ENCODE measurements around the gene DCAF6.

Gene DCAF6

DNA sequence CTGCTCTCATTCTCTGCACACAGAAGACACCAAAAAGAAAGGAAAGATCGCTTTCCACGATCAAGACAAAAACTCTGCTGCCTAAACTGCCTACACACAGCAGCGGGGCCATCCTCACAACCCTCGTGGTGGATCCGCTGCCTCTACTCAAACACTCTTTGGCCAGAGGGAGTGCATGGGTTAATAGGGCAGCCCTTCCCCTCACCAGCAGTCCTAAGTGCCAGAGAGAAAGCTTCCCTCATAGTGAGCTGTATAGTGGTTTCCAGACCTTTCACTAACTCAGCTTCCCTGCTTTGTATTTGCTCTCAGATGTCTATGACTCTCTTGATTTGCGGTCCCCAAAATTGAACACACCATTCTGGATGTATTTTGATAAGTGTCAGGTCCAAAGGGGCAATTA lies 169.4 kb downstream of the DCAF6 start:
- no peak for DNase-seq (ENCODE audit: low spot score)

DNA sequence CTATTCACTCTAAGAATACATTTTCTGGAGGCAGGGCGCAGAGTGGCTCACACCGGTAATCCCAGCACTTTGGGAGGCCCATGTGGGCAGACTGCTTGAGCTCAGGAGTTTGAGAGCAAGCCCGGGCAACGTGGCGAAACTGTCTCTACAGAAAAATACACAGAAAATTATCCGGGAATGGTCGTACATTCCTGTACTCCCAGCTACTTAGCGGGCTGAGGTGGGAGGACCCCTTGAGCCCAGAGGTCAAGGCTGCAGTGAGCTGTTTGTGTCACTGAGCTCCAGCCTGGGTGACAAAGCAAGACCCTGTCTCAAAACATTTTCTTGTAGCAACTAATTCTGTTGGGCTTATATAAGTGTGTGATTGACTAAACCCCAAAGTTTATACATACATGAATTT lies 169.8 kb downstream of the DCAF6 start:
- no peak for DNase-seq (ENCODE audit: low spot score)

DNA sequence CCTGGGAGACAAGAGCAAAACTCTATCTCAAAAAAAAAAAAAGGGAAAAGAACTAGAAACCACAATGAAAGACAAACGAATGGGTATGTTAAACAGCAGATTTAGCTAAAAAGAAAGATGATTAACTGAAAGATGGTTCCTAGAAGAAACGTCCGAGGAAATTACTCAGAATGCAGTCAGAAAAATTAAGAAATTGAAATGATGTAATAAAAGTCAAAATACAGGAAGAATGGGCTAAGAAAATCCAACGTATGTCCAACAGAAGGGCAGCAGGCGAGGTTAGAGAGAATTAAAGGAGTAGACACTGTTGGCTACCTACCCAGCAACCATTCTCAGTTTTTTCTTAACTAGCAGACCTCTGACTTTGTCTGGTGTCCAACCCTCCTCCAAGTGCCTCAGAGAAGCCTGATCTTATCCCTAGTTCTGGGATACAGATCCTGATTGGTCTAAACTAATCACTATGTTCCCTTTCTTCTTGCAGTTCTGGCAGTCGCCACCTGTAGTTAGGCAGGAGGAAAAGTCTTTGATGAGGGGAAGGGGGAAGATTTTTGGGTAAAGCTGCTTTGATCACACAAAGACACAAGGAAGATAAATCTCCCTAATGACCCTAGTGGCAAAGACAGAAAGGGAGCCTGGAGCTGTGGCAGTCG lies 174.5 kb downstream of the DCAF6 start:
- no peak for DNase-seq (ENCODE audit: low spot score)

DNA sequence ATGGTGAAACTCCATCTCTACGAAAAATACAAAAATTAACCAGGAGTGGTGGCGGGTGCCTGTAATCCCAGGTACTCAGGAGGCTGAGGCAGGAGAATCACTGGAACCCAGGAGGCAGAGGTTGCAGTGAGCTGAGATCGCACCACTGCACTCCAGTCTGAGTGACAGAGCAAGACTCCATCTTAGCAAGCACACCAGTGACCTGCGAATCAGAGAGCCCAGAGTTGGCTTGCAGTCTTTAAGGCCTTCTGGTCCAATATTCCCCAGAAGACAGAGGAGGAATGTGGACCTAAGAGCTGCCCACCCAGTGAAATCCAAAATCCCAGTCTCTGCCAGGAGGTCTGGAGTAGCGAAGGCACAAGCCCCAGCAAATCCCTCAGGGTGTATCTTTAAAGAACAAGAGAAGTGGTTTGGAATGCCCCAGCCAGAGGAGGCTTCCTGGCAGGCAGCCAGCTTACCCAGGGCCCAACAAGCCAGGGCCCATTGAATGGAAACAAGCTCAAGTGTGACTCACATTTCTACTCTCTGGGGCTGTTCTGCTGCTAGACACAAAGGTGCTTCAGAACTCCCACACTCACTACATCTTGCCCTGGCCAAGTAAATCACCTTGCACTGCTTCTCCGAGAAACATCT lies 176.3 kb downstream of the DCAF6 start:
- no peak for DNase-seq (ENCODE audit: low spot score)

DNA sequence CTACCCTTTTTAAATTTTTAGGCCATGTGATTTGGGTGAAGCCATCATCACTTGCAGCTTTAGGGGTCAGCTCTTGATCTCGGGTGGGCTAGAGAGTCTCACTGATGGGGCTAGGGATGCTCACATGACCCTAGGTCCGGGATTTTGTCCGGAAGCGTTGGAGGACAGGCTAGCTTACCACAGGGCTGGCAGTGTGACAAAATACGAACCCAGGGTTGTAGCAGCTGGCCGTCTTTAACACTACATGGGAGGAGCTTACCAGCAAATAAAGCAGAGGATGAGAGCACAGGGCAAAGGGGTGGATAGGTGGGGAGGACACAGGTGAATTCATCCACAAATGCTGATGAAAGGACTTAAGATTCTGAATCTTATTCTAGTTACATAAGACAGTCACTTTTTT lies 178.4 kb downstream of the DCAF6 start:
- DNase-seq (ENCODE audit: low spot score): no peak

DNA sequence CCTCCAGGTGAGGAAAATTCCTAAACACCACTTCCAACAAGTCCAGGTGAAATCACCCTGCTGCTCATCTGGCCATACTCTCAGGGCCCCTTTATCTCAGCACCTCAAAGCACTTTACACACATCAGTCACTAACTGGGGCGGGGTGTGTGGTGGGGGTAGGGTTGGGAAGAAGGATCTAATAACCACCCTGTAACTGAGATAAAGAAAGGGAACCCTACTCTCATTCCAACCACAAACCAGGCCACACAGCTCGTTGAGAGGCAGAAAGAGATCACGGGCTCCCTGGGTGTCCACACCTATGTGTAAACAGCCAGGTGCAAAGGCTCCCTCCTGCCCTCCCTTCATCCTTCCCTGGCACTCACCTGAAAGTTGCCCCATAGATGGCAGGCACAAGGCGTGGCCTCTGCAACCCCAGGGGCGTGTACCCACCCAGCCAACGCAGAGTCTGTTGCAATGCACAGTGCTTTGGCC lies 179.9 kb downstream of the DCAF6 start:
- no peak for DNase-seq (ENCODE audit: low spot score)

DNA sequence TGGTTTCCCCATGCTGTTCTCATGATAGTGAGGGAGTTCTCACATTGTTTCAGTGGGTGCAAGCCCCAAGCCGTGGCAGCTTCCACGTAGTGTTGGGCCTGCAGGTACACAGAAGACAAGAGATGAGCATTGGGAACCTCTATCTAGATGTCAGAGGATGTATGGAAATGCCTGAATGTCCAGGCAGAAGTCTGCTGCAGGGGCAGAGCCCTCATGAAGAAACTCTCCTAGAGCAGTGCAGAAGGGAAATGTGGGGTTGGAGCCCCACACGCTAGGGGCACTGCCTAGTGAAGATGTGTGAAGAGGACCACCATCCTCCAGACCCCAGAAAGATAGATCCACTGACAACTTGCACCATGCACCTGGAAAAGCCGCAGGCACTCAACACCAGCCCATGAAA lies 183.3 kb downstream of the DCAF6 start:
- DNase-seq (ENCODE audit: low spot score): no peak

DNA sequence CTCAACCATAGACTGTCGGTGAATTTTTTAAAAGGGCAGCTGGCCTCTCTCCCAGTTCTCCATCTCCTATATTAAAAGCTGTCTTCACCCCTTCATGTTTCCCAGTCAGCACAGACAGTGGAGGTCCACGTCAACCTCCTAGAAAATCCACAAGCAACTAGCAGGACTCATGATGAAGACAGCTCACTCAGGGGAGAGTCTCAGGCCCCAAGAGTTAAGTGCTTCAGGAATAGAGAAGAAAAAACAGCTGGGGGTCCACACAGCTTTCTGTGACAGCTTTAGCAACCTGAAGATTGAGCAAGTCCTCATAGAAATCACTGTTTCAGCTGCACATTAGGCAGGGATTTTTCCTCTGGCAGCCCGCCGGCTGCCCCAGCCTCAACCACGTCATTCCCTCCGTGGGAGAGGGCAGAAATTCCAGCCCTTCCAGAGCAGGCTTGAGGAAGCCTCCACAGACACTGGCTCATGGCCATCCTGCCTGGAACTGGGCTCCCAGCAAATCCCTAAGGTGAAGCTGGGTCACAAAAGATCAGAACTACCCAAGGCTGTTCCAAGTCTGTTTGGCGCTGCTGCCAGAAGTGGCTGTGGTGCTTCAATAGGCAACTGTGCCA lies 185.0 kb downstream of the DCAF6 start:
- DNase-seq (ENCODE audit: low spot score): no peak

DNA sequence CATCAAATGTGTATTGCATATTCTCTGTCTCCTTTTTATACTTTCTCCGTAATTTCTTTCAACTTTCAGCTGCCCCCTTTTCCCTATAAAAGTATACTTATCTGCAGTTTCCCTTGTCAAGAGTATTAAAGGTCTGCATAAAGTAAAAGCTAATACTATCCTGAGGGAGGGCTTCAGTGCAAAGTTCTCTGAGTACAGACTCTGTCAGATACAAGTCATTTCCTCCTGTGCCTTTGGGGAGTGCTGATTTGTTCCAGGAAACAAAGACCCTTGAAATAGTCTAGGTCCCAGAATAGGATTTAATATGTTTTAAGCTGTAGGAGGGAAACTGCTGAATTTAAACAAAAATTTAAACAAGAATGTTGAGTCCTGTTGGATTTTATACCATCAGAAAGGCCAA lies 188.6 kb downstream of the DCAF6 start:
- no peak for DNase-seq (ENCODE audit: low spot score)

All from CD4-positive, alpha-beta T cell treated with Interleukin-6 at 100 ng/mL for 8 hours (primary cell).